Measurements from ENCODE around the gene CRYBG3. TPM values are rescaled to one million over a fixed set of nuclear protein-coding genes. Genes with fewer than 3 reads are reported as not detected.

Gene CRYBG3
- total and polyA plus RNA-seq, 2 of the 13 experiments (the other 11 are each of a cell fraction or from before 2014, with no cell fraction given) = 3.8 to 15.9 TPM

- no peak for TF ChIP-seq MAX (IDR thresholded peaks at IDR 0.05)
- TF ChIP-seq GMEB1 (CRISPR knock-in tag; IDR thresholded peaks at IDR 0.05; ENCODE audit: borderline replicate concordance) = no peak
- no peak for TF ChIP-seq ZNF761 (CRISPR knock-in tag; conservative IDR thresholded peaks at IDR 0.05)
- peak; percentile 40; the same call in 1 of the 2 replicates for TF ChIP-seq AHDC1 (CRISPR knock-in tag; IDR thresholded peaks at IDR 0.05; ENCODE audit: borderline replicate concordance)
- TF ChIP-seq ZEB1 (IDR thresholded peaks at IDR 0.05; ENCODE audit: insufficient replicate concordance, low read depth) = no peak
- peak; percentile 29; the same call in 1 of the 2 replicates for TF ChIP-seq SAP130 (CRISPR knock-in tag; IDR thresholded peaks at IDR 0.05; ENCODE audit: low read depth)
- TF ChIP-seq HNF4A (CRISPR knock-in tag; IDR thresholded peaks at IDR 0.05) = peak; percentile 67
- TF ChIP-seq ASH2L (IDR thresholded peaks at IDR 0.05; ENCODE audit: insufficient read length, low read depth, low read length) = peak; percentile 1
- TF ChIP-seq POGZ (CRISPR knock-in tag; IDR thresholded peaks at IDR 0.05) = 0 out of 2 replicates have a peak, but pooled peaks have one; percentile 15
- no peak for TF ChIP-seq ZNF629 (CRISPR knock-in tag; conservative IDR thresholded peaks at IDR 0.05)
- TF ChIP-seq SOX5 (CRISPR knock-in tag; IDR thresholded peaks at IDR 0.05; ENCODE audit: borderline replicate concordance) = peak; percentile 39; the same call in 1 of the 2 replicates
- no peak for TF ChIP-seq ZNF841 (CRISPR knock-in tag; IDR thresholded peaks at IDR 0.05; ENCODE audit: borderline replicate concordance)
- TF ChIP-seq THYN1 (CRISPR knock-in tag; IDR thresholded peaks at IDR 0.05; ENCODE audit: borderline replicate concordance, low read depth) = no peak
- TF ChIP-seq FOXA3 (CRISPR knock-in tag; IDR thresholded peaks at IDR 0.05) = peak; percentile 57
- TF ChIP-seq ZNF256 (CRISPR knock-in tag; conservative IDR thresholded peaks at IDR 0.05) = no peak
- TF ChIP-seq PRMT3 (CRISPR knock-in tag; IDR thresholded peaks at IDR 0.05; ENCODE audit: borderline replicate concordance, low read depth) = no peak
- TF ChIP-seq GATAD2A (CRISPR knock-in tag; IDR thresholded peaks at IDR 0.05) = peak; percentile 70
- TF ChIP-seq NR2F6 (IDR thresholded peaks at IDR 0.05) = no peak
- TF ChIP-seq NR2F6 (CRISPR knock-in tag; IDR thresholded peaks at IDR 0.05) = 0 out of 2 replicates have a peak, but pooled peaks have one; percentile 4
- no peak; the same call in 1 of the 2 replicates for TF ChIP-seq ZMYM3 (CRISPR knock-in tag; IDR thresholded peaks at IDR 0.05)
Observed at GRCh38 chr3:97994328-97994945, 172.6 kb downstream of the CRYBG3 start (continued).
